Sigmoid colon (tissue), 7 donors: Measurements from ENCODE around the gene EML6. TPM values are rescaled to one million over a fixed set of nuclear protein-coding genes. Genes with fewer than 3 reads are reported as not detected.

Experiments
- DNase-seq: peaks from one replicate; pipeline ENCODE4 v3.0.0-alpha.2; 2019
- H3K27ac ChIP-seq, 4 donors: fragments of 200-600 bp; sonication (generic); one replicate each; pipeline ENCODE4 v1.5.1; 2016 to 2019; ENCODE audit warnings: mild to moderate bottlenecking in 1 of 4
- H3K27me3 ChIP-seq, 3 donors: fragments of 200-600 bp; sonication (generic); one replicate each; pipeline ENCODE4 v1.5.1; 2019; ENCODE audit warnings: mild to moderate bottlenecking in 1 of 3
- H3K36me3 ChIP-seq, 4 donors: fragments of 200-600 bp; sonication (generic); one replicate each; pipeline ENCODE4 v1.5.1; 2016 to 2019
- H3K4me1 ChIP-seq, 4 donors: fragments of 200-600 bp; sonication (generic); one replicate each; pipeline ENCODE4 v1.5.1; 2017 to 2019
- H3K4me3 ChIP-seq, 4 donors: fragments of 200-600 bp; sonication (generic); one replicate each; pipeline ENCODE4 v1.5.1; 2017 to 2019; ENCODE audit warnings: mild to moderate bottlenecking in 2 of 4, moderate library complexity in 1 of 4
- H3K9me3 ChIP-seq, 4 donors: fragments of 200-600 bp in 3 of 4; sonication (generic) in 3 of 4; one replicate each; pipeline versions ENCODE4 v1.5.1 to v1.6.1; 2013 to 2019
- EP300 ChIP-seq, 4 donors: sonication (generic); formaldehyde crosslinking; IDR thresholded peaks; one replicate each; pipeline ENCODE4 v1.6.1; 2017; ENCODE audit warnings: antibody characterized with exemption in 4 of 4
- POLR2A ChIP-seq, 2 donors: fragments of 450-650 bp; IDR thresholded peaks; one replicate each; pipeline ENCODE4 v1.6.1; 2016; ENCODE audit warnings: antibody characterized with exemption in 2 of 2, mild to moderate bottlenecking in 2 of 2, moderate library complexity in 2 of 2
- POLR2AphosphoS5 ChIP-seq, 4 donors: sonication (generic); formaldehyde crosslinking; IDR thresholded peaks; one replicate each; pipeline ENCODE4 v1.6.1; 2017; ENCODE audit warnings: antibody characterized with exemption in 4 of 4
- whole genome bisulfite sequencing, 2 donors: extraction: QIAGEN DNeasy Blood & Tissue Kit; methylation state at CpG; one replicate each; pipeline ENCODE4 v1.1.7; 2013; 5-methylcytosine and 5-hydroxymethylcytosine counted together
- intact Hi-C: fragments of 100-400 bp; cut with DNase I; formaldehyde crosslinking; loops from one replicate; pipeline ENCODE4 v1.15.1; 2023
- polyA plus RNA-seq, 3 donors: library from polyadenylated mRNA; stranded (reverse); fragments of 200-250 nt; gene quantifications; one replicate each; pipeline ENCODE4 v1.2.3, GENCODE V29; 2013
- total RNA-seq, 4 donors: library from RNA; depleted of rRNA; stranded (reverse); fragments of >200 nt; gene quantifications; one replicate each; pipeline ENCODE4 v1.1.0, GENCODE V29; 2016
- TF ChIP-seq, protein P1 (sequence below), 4 experiments: fragments of 450-650 bp in 3 of 4; fragments of 200-600 bp in 1 of 4; IDR thresholded peaks; one replicate each; pipeline ENCODE4 v1.5.1; 2016 to 2019; ENCODE audit warnings: antibody characterized with exemption in 4 of 4, mild to moderate bottlenecking in 3 of 4, moderate library complexity in 2 of 4
- donor health status: healthy with polysubstance abuse.
- donor health status: Bipolar disorder and iron deficiency.
- donor health status: healthy.

Gene EML6
- total and polyA plus RNA-seq, 7 donors, result 0.46 to 2.2 (median 1.2) TPM

DNA sequence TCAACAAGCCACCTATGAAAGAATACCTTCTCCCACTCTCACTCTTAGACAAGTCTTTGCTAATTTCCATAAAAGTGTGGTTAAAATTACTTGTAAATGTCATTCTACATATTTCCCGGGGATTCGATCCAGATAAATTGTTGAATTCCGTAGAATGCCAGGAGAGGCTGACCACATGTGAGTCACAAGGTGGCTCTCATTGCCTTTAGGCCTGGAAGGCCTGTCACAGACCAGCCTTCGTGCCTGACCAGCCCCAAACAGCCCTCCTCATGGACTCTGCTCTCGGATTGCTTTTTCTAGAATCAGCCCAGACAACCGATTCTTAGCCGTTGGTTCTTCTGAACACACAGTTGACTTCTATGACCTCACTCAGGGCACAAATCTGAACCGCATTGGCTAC is 240.8 kb downstream of the EML6 start:
- Histone ChIP-seq H3K27me3 (no peaks in the 10 kb centered on the region), H3K4me3 (no peak overlapping the region), H3K27ac (no peak overlapping the region), H3K4me1 (no peaks in the 10 kb centered on the region), H3K9me3 (no peaks in the 10 kb centered on the region), H3K36me3 (peaks cover 0 to 5% (median 0%) of the 10 kb centered on the region in 4 donors)
- TF ChIP-seq EP300 (IDR thresholded peaks at IDR 0.05), result no peak
- no peak for TF ChIP-seq POLR2AphosphoS5 (IDR thresholded peaks at IDR 0.05)
- TF ChIP-seq, protein P1, sequence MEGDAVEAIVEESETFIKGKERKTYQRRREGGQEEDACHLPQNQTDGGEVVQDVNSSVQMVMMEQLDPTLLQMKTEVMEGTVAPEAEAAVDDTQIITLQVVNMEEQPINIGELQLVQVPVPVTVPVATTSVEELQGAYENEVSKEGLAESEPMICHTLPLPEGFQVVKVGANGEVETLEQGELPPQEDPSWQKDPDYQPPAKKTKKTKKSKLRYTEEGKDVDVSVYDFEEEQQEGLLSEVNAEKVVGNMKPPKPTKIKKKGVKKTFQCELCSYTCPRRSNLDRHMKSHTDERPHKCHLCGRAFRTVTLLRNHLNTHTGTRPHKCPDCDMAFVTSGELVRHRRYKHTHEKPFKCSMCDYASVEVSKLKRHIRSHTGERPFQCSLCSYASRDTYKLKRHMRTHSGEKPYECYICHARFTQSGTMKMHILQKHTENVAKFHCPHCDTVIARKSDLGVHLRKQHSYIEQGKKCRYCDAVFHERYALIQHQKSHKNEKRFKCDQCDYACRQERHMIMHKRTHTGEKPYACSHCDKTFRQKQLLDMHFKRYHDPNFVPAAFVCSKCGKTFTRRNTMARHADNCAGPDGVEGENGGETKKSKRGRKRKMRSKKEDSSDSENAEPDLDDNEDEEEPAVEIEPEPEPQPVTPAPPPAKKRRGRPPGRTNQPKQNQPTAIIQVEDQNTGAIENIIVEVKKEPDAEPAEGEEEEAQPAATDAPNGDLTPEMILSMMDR (IDR thresholded peaks at IDR 0.05), result no peak
- no peak for TF ChIP-seq POLR2A (IDR thresholded peaks at IDR 0.05)
- DNase-seq, result no peak
- 95 to 97% methylated on average over 8 of the region's 8 CpGs for WGBS, 2 donors
- intact Hi-C loops, result no loop called here

DNA sequence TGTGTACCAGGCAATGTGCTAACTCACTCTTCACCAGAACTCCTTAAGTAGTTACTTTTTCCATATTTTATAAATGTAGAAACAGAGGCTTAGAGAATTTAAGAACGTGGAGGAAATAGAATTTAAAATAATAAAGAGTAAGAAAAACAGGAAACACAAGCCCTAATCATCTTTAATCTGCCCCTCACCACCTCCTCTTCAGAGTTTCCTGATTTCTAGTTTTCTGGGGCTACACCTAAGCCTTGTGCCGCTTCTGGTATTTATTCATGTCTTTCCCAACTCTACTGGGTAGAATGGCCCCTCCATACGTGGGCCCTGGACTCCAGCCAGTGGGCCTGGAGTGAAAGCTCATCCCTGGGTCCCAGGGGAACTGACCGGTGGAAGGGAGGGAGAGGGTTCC is 241.4 kb downstream of the EML6 start:
- no peak overlapping the region for H3K4me3 ChIP-seq
- intact Hi-C loops, result no loop called here
- H3K9me3 ChIP-seq, result no peaks in the 10 kb centered on the region
- no peak for DNase-seq
- H3K4me1 ChIP-seq, result no peaks in the 10 kb centered on the region
- H3K27me3 ChIP-seq, result no peaks in the 10 kb centered on the region
- H3K27ac ChIP-seq, result no peak overlapping the region
- TF ChIP-seq, protein P1 (IDR thresholded peaks at IDR 0.05), result no peak
- no peak for TF ChIP-seq POLR2A (IDR thresholded peaks at IDR 0.05)
- TF ChIP-seq EP300 (IDR thresholded peaks at IDR 0.05), result no peak
- no peak for TF ChIP-seq POLR2AphosphoS5 (IDR thresholded peaks at IDR 0.05)
- 56 to 77% methylated on average over 4 of the region's 4 CpGs for WGBS, 2 donors
- peaks cover 0 to 10% (median 3%) of the 10 kb centered on the region in 4 donors for H3K36me3 ChIP-seq

DNA sequence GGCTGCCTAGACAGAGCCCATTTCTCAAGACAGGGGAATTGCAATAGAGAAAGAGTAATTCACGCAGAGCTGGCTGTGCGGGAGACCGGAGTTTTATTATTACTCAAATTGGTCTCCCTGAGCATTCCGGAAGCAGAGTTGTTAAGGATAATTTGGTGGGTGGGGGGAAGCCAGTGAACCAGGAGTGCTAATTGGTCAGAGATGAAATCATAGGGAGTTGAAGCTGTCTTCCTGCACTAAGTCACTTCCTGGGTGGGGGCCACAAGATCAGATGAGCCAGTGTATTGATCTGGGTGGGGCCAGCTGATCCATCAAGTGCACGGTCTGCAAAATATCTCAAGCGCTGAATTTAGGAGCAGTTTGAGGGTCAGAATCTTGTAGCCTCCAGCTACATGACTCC is 242.0 kb downstream of the EML6 start:
- DNase-seq, result no peak
- H3K36me3 ChIP-seq, result peaks cover 0 to 11% (median 6%) of the 10 kb centered on the region in 4 donors
- H3K27ac ChIP-seq, result no peak overlapping the region
- TF ChIP-seq POLR2A (IDR thresholded peaks at IDR 0.05), result no peak
- TF ChIP-seq, protein P1 (IDR thresholded peaks at IDR 0.05), result no peak
- no peak for TF ChIP-seq POLR2AphosphoS5 (IDR thresholded peaks at IDR 0.05)
- TF ChIP-seq EP300 (IDR thresholded peaks at IDR 0.05), result no peak
- intact Hi-C loops, result no loop called here
- 95 to 96% methylated on average over 6 of the region's 6 CpGs for WGBS, 2 donors
- no peaks in the 10 kb centered on the region for H3K9me3 ChIP-seq
- no peaks in the 10 kb centered on the region for H3K27me3 ChIP-seq
- no peaks in the 10 kb centered on the region for H3K4me1 ChIP-seq
- no peak overlapping the region for H3K4me3 ChIP-seq

DNA sequence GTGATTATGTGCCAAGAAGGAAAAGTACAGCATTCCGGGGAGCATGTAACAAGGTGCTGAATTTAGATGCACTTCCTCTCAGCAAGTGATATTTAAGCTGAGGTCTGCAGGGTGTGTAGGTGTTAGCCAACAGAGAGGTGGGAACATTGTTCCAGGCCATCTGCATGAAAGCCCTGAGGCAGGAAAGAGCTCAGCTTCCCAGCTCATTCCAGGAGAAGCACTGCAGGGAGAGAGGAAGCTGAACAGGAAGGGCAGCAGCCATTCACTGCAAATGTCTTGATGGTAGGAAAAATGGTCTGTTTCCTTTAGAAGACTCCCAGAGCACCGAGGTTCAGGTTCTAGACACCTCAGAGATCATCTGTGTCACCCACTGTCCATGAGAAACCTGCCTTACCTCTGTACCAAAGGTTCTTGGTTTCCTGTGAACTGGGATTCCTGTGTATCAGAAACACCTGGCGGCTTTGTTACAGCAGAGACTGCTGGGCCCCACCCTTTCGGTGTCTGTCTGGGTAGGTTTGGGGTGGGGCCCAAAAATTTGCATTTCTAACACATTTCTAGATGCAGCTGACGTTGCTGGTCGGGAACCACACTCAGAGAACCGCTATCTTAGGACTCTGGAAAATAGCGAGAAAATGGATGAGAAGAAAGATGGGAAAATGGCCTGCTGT is 242.8 kb downstream of the EML6 start:
- no peak overlapping the region for H3K27ac ChIP-seq

More for the DNA sequence above, 242.8 kb downstream of the EML6 start:
- no peak overlapping the region for H3K4me3 ChIP-seq
- no peak for TF ChIP-seq POLR2A (IDR thresholded peaks at IDR 0.05)
- TF ChIP-seq, protein P1 (IDR thresholded peaks at IDR 0.05), result no peak
- no peak for TF ChIP-seq POLR2AphosphoS5 (IDR thresholded peaks at IDR 0.05)
- TF ChIP-seq EP300 (IDR thresholded peaks at IDR 0.05), result no peak
- WGBS, 2 donors, result 52 to 74% methylated on average over 8 of the region's 8 CpGs
- DNase-seq, result no peak
- intact Hi-C loops, result no loop called here
- no peaks in the 10 kb centered on the region for H3K27me3 ChIP-seq
- peaks cover 0 to 19% (median 6%) of the 10 kb centered on the region in 4 donors for H3K36me3 ChIP-seq
- H3K4me1 ChIP-seq, result no peaks in the 10 kb centered on the region
- no peaks in the 10 kb centered on the region for H3K9me3 ChIP-seq
